NT2/D1 (cell line): ENCODE results near the gene NFIA.

Experiments
- SUZ12 ChIP-seq: IDR thresholded peaks from 2 replicates; pipeline ENCODE4 v1.6.1; 2011; ENCODE audit not compliant: insufficient read length, insufficient read depth; ENCODE audit errors: extremely low read depth
- ZNF274 ChIP-seq: IDR thresholded peaks from 2 replicates; pipeline ENCODE4 v1.6.1; 2011; ENCODE audit warnings: mild to moderate bottlenecking, low read depth, low read length

- TF ChIP-seq SUZ12 = no peak
- TF ChIP-seq ZNF274 = no peak
Observed at GRCh38 chr1:61377242-61377958, 295.0 kb downstream of the NFIA start.
